Nephron (organoid): ENCODE data around the gene CST11.

Experiments used
- H3K27ac Mint-ChIP-seq, 3 experiments: 2 replicates each; pipeline ENCODE4 v1.8.0; 2020; ENCODE audit warnings: mixed read lengths in 3 of 3, mild to moderate bottlenecking in 2 of 3, moderate library complexity in 1 of 3
- H3K27me3 Mint-ChIP-seq: 2 replicates; pipeline ENCODE4 v1.8.0; 2021; ENCODE audit warnings: low read depth, mild to moderate bottlenecking, moderate library complexity, mixed read lengths
- H3K36me3 Mint-ChIP-seq: 2 replicates; pipeline ENCODE4 v1.8.0; 2020; ENCODE audit warnings: low read depth, mixed read lengths
- H3K4me1 Mint-ChIP-seq: 2 replicates; pipeline ENCODE4 v1.8.0; 2020; ENCODE audit warnings: mixed read lengths
- H3K4me3 Mint-ChIP-seq, 3 experiments: 2 replicates each; pipeline ENCODE4 v1.8.0; 2020; ENCODE audit warnings: mild to moderate bottlenecking in 3 of 3, mixed read lengths in 3 of 3, moderate library complexity in 2 of 3
- H3K9me3 Mint-ChIP-seq: 2 replicates; pipeline ENCODE4 v1.8.0; 2020; ENCODE audit warnings: mixed read lengths
- CTCF ChIP-seq, 3 experiments: fragments of 200-600 bp; sonication (generic); IDR thresholded peaks; one replicate each; pipeline ENCODE4 v1.5.0; 2021; ENCODE audit warnings: antibody characterized with exemption in 3 of 3; ENCODE audit not compliant: unreplicated experiment in 3 of 3

CST11 gene

DNA sequence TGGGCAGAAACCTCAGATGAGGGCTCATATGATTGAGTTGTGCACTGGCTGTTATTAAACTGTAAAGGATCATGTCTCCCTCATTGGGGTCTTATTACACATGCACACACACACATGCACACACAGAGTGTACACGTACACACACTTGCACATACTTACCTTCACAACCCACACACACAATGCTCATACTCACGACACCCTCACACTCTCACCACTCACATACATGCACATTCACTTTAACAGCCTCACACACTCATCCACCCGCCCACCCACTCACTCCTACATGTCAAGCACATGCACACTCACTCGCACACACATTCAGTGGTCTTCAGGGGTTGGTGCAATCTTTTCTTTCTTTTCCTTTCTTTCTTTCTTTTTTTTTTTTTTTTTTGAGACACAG is 7.8 kb downstream of the CST11 start:
- no peaks in the 10 kb centered on the region for H3K36me3 Mint-ChIP-seq
- no peaks in the 10 kb centered on the region for H3K4me1 Mint-ChIP-seq
- no peaks in the 10 kb centered on the region for H3K9me3 Mint-ChIP-seq
- no peak for TF ChIP-seq CTCF (IDR thresholded peaks at IDR 0.05; ENCODE audit: unreplicated experiment in 3 of 3)
- H3K27me3 Mint-ChIP-seq = peaks cover 11% of the 10 kb centered on the region
- no peak overlapping the region for H3K27ac Mint-ChIP-seq
- no peak overlapping the region for H3K4me3 Mint-ChIP-seq

GRCh38 chr20:23442436-23442835 is 10.2 kb downstream of the CST11 start:
- Mint-ChIP-seq H3K36me3 (no peaks in the 10 kb centered on the region), H3K4me3 (no peak overlapping the region), H3K4me1 (no peaks in the 10 kb centered on the region), H3K9me3 (no peaks in the 10 kb centered on the region), H3K27ac (no peak overlapping the region), H3K27me3 (peaks cover 13% of the 10 kb centered on the region)
- no peak for TF ChIP-seq CTCF (IDR thresholded peaks at IDR 0.05; ENCODE audit: unreplicated experiment in 3 of 3)

GRCh38 chr20:23441850-23442313 is 10.8 kb downstream of the CST11 start:
- Mint-ChIP-seq H3K4me1 (no peaks in the 10 kb centered on the region), H3K9me3 (no peaks in the 10 kb centered on the region), H3K27ac (peak overlapping the region in 1 of 3 experiments; percentile 7), H3K36me3 (no peaks in the 10 kb centered on the region), H3K27me3 (peaks cover 14% of the 10 kb centered on the region), H3K4me3 (no peak overlapping the region)
- peak; percentile 87 to 91 (median 90) for TF ChIP-seq CTCF (IDR thresholded peaks at IDR 0.05; ENCODE audit: unreplicated experiment in 3 of 3)

DNA sequence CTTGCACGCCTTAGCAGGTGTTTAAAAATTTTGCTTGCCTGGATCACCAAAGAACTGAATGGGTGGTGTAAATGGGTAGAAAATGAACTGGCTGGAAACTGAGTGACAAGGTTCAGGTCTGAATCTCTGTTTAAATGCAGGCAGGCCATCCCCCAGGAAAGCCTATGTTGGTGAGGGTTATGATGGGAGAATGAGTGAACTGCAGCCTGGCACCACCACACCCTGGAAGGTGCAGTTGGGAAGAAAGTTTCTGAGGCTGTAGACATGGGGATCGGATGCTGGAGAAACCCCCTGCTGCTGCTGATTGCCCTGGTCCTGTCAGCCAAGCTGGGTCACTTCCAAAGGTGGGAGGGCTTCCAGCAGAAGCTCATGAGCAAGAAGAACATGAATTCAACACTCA is 12.7 kb downstream of the CST11 start:
- H3K27ac Mint-ChIP-seq = no peak overlapping the region

DNA sequence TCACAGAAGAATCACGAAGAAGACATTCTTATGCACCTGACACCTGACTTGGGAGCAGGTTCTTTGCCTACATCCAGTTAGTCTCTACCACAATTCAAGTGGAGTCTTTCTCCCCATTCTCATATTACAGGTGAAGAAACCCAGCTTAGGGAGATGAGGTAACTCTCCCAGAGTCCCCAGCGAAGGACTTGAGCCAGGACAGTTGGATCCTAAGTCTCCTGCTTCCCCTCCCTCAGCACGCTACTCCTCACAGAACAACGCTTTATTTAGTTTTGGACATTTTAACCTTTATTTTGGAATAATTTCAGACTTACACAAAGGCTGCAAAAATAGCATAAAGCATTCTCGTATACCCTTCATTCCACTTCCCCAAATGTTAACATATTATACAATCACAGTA is 14.0 kb downstream of the CST11 start:
- Mint-ChIP-seq H3K9me3 (no peaks in the 10 kb centered on the region), H3K4me1 (peaks cover 4% of the 10 kb centered on the region), H3K4me3 (no peak overlapping the region), H3K27ac (no peak overlapping the region), H3K36me3 (no peaks in the 10 kb centered on the region), H3K27me3 (peaks cover 13% of the 10 kb centered on the region)
- TF ChIP-seq CTCF (IDR thresholded peaks at IDR 0.05; ENCODE audit: unreplicated experiment in 3 of 3) = no peak

More for the DNA sequence above, 12.7 kb downstream of the CST11 start:
- Mint-ChIP-seq H3K27me3 (peaks cover 13% of the 10 kb centered on the region), H3K4me1 (peaks cover 4% of the 10 kb centered on the region), H3K9me3 (no peaks in the 10 kb centered on the region), H3K4me3 (no peak overlapping the region), H3K36me3 (no peaks in the 10 kb centered on the region)
- TF ChIP-seq CTCF (IDR thresholded peaks at IDR 0.05; ENCODE audit: unreplicated experiment in 3 of 3) = no peak

- no peak for TF ChIP-seq CTCF (IDR thresholded peaks at IDR 0.05; ENCODE audit: unreplicated experiment in 3 of 3)
- peaks cover 13% of the 10 kb centered on the region for H3K27me3 Mint-ChIP-seq
These were observed 15.4 kb downstream of the CST11 start for GRCh38 chr20:23437126-23437899.

More at GRCh38 chr20:23437126-23437899, 15.4 kb downstream of the CST11 start:
- Mint-ChIP-seq H3K36me3 (no peaks in the 10 kb centered on the region), H3K4me1 (peaks cover 4% of the 10 kb centered on the region), H3K27ac (no peak overlapping the region), H3K4me3 (no peak overlapping the region), H3K9me3 (no peaks in the 10 kb centered on the region)
